Measurements from ENCODE around the gene VENTX. TPM values are rescaled to one million over a fixed set of nuclear protein-coding genes. Genes with fewer than 3 reads are reported as not detected.
A peak's percentile ranks its signal among the peaks of the same experiment; 100 is the strongest.

Gene VENTX
- total RNA-seq, 2 donors from 2014 or later = 5.1 to 9.5 TPM

DNA sequence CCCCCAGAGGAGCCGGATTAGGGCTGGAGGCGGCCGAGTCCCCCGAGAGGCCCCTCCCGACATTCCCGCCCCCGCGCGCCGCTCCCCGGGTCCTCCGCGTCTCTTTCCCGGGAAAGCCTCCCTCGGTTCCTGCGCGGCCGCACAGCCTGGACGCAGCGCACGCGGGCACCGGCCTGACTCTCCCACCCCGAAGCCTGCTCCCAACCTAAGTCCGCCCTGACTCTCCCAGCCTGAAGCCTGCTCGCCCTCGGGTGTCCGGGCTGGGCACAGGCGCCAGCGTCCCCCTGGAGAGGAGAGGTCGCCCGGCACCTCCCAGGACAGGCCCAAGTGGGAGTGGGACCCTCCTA is 441 bp upstream of the VENTX start:
- DNase-seq (ENCODE audit: low spot score) = no peak
- Histone ChIP-seq H3K27me3 (replicated peaks; ENCODE audit: insufficient read depth) (no peaks in the 10 kb centered on the region), H3K36me3 (no peaks in the 10 kb centered on the region), H3K4me1 (ENCODE audit: control insufficient read depth in 1 of 2, low read depth in 2 of 2) (peaks cover 0 to 18% of the 10 kb centered on the region in 2 donors), H3K4me3 (peak overlapping the region; percentile 52), H3K9me3 (no peaks in the 10 kb centered on the region), H3K27ac (no peak overlapping the region)
- no peak for TF ChIP-seq CTCF (IDR thresholded peaks at IDR 0.05)
- ATAC-seq (ENCODE audit: insufficient number of reproducible peaks, low FRiP score, low read depth) = no peak

- Histone ChIP-seq H3K27ac (no peak overlapping the region), H3K27me3 (replicated peaks; ENCODE audit: insufficient read depth) (no peaks in the 10 kb centered on the region), H3K9me3 (no peaks in the 10 kb centered on the region), H3K4me1 (ENCODE audit: control insufficient read depth in 1 of 2, low read depth in 2 of 2) (peaks cover 0 to 18% of the 10 kb centered on the region in 2 donors), H3K36me3 (no peaks in the 10 kb centered on the region), H3K4me3 (no peak overlapping the region)
- ATAC-seq (ENCODE audit: insufficient number of reproducible peaks, low FRiP score, low read depth) = no peak
- DNase-seq (ENCODE audit: low spot score) = no peak
- no peak for TF ChIP-seq CTCF (IDR thresholded peaks at IDR 0.05)
These were observed 780 bp downstream of the VENTX start for GRCh38 chr10:133238466-133238804.

DNA sequence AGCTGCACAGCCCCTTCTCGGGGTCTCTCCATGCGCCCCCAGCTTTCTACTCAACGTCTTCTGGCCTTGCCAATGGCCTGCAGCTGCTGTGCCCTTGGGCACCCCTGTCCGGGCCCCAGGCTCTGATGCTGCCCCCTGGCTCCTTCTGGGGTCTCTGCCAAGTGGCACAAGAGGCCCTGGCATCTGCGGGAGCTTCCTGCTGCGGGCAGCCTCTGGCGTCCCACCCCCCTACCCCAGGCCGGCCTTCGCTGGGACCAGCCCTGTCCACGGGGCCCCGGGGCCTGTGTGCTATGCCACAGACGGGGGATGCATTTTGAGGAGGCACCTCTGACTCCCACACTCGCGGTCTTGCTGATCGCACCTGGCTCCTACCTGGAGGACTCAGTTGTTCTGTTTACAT is 2.3 kb downstream of the VENTX start:
- no peak for TF ChIP-seq CTCF (IDR thresholded peaks at IDR 0.05)
- H3K9me3 ChIP-seq = no peaks in the 10 kb centered on the region
- peaks cover 0 to 18% of the 10 kb centered on the region in 2 donors for H3K4me1 ChIP-seq (ENCODE audit: control insufficient read depth in 1 of 2, low read depth in 2 of 2)
- ATAC-seq (ENCODE audit: insufficient number of reproducible peaks, low FRiP score, low read depth) = no peak
- H3K4me3 ChIP-seq = no peak overlapping the region
- H3K27me3 ChIP-seq (replicated peaks; ENCODE audit: insufficient read depth) = no peaks in the 10 kb centered on the region
- no peak overlapping the region for H3K27ac ChIP-seq
- no peaks in the 10 kb centered on the region for H3K36me3 ChIP-seq
- DNase-seq (ENCODE audit: low spot score) = no peak

- ATAC-seq (ENCODE audit: insufficient number of reproducible peaks, low FRiP score, low read depth) (no peak), DNase-seq (ENCODE audit: low spot score) (no peak)
- peak overlapping the region; percentile 52 for H3K4me3 ChIP-seq
- H3K4me1 ChIP-seq (ENCODE audit: control insufficient read depth in 1 of 2, low read depth in 2 of 2) = peaks cover 0 to 15% of the 10 kb centered on the region in 2 donors
- H3K27me3 ChIP-seq (replicated peaks; ENCODE audit: insufficient read depth) = no peaks in the 10 kb centered on the region
- H3K36me3 ChIP-seq = no peaks in the 10 kb centered on the region
- TF ChIP-seq CTCF (IDR thresholded peaks at IDR 0.05) = no peak
- no peak overlapping the region for H3K27ac ChIP-seq
- no peaks in the 10 kb centered on the region for H3K9me3 ChIP-seq
These were observed 4.0 kb downstream of the VENTX start for GRCh38 chr10:133241501-133242205.

DNA sequence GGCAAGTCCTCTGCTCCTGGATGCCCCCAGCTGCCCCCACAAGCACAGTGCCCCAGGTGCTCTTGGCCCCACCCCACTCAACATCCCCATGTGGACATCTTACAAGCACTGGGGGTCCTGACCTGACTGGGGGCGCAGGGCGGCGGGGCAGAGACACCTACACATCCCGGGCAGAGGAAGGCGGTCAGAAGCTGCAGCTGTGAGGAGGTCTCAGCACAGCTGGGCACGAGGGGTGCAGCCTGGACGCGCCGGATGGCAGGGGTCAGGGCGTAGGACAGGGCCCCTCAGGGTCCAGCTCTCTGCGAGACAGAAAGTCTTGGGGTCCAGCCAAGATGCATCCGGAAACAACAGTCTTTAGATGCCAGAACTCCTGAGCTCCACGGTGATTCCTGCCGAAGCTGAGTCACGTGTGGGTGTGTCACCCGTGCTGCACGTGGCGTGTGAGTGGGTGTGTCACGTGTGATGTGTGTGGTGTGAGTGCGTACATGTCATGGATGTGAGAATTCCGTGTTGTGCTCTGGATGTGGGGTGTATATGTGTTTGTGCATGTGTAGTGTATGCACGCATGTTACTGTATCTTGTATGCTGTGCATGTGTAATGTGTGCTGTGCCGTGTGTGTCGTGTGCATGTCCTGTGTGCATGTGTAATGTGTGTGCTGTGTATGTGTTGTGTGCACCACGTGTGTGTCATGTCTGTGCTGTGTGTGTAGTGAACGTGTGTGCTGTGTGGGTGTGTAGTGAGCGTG is 5.1 kb downstream of the VENTX start:
- H3K27ac ChIP-seq = no peak overlapping the region
- DNase-seq (ENCODE audit: low spot score) = no peak
- peaks cover 0 to 7% of the 10 kb centered on the region in 2 donors for H3K4me1 ChIP-seq (ENCODE audit: control insufficient read depth in 1 of 2, low read depth in 2 of 2)
- ATAC-seq (ENCODE audit: insufficient number of reproducible peaks, low FRiP score, low read depth) = no peak
- TF ChIP-seq CTCF (IDR thresholded peaks at IDR 0.05) = no peak
- H3K36me3 ChIP-seq = no peaks in the 10 kb centered on the region
- no peak overlapping the region for H3K4me3 ChIP-seq
- no peaks in the 10 kb centered on the region for H3K9me3 ChIP-seq
- H3K27me3 ChIP-seq (replicated peaks; ENCODE audit: insufficient read depth) = no peaks in the 10 kb centered on the region
